NOMO-1 treated with DMSO at 0.1 percent for 48 hours (cell line): ENCODE results near the gene CREB5.
"Not testable (repeated sequence)": the region's sequence is repeated elsewhere in the genome, so short reads cannot be mapped to it uniquely, and the experiment has no call there.

Experiments
- DNase-seq: peaks from one replicate; lab custom pipeline; 2025; ENCODE audit not compliant: unreplicated experiment; lab: John Stamatoyannopoulos, UW

CREB5 gene

GRCh38 chr7:28800150-28800549 lies 387.8 kb downstream of the CREB5 start:
- peak; percentile 90 for DNase-seq

- DNase-seq = no peak
Observed at GRCh38 chr7:28802450-28802849, 390.1 kb downstream of the CREB5 start.

- no peak for DNase-seq
Observed at GRCh38 chr7:28804157-28804556, 391.8 kb downstream of the CREB5 start.

GRCh38 chr7:28804990-28805389 lies 392.7 kb downstream of the CREB5 start:
- DNase-seq = no peak

- DNase-seq = no peak
Observed at GRCh38 chr7:28806841-28807240, 394.5 kb downstream of the CREB5 start.

- no peak for DNase-seq
Observed at GRCh38 chr7:28807396-28807994, 395.2 kb downstream of the CREB5 start.

- peak; percentile 68 for DNase-seq
Observed at GRCh38 chr7:28808796-28809533, 396.6 kb downstream of the CREB5 start.

- DNase-seq = no peak
Observed at GRCh38 chr7:28811008-28811407, 398.7 kb downstream of the CREB5 start.

- DNase-seq = no peak
Observed at GRCh38 chr7:28811701-28812430, 399.5 kb downstream of the CREB5 start.

- DNase-seq = no peak
Observed at GRCh38 chr7:28812616-28813015, 400.3 kb downstream of the CREB5 start.

GRCh38 chr7:28813243-28813962 lies 401.1 kb downstream of the CREB5 start:
- no peak for DNase-seq

- no peak for DNase-seq
Observed at GRCh38 chr7:28815369-28815927, 403.1 kb downstream of the CREB5 start.

GRCh38 chr7:28815928-28816373 lies 403.6 kb downstream of the CREB5 start:
- DNase-seq = peak; percentile 64

GRCh38 chr7:28818996-28819395 lies 406.7 kb downstream of the CREB5 start:
- DNase-seq = peak; percentile 73

GRCh38 chr7:28823582-28823981 lies 411.3 kb downstream of the CREB5 start:
- no peak for DNase-seq

GRCh38 chr7:28825817-28826448 lies 413.6 kb downstream of the CREB5 start:
- DNase-seq = not testable (repeated sequence)

GRCh38 chr7:28830846-28831245 lies 418.5 kb downstream of the CREB5 start:
- DNase-seq = no peak

GRCh38 chr7:28832669-28833068 lies 420.4 kb downstream of the CREB5 start:
- DNase-seq = no peak

GRCh38 chr7:28835800-28836199 lies 423.5 kb downstream of the CREB5 start:
- DNase-seq = no peak

GRCh38 chr7:28836716-28837115 lies 424.4 kb downstream of the CREB5 start:
- DNase-seq = no peak

GRCh38 chr7:28837216-28837615 lies 424.9 kb downstream of the CREB5 start:
- no peak for DNase-seq
